ENCODE measurements around the gene PVALB. TPM values are rescaled to one million over a fixed set of nuclear protein-coding genes. Genes with fewer than 3 reads are reported as not detected.

Gene PVALB
- polyA plus RNA-seq, 3 donors = 0.65 TPM; not detected in 2

- Histone ChIP-seq H3K27me3 (ENCODE audit: control insufficient read depth in 2 of 2, insufficient read depth in 2 of 2, low read length in 2 of 2) (peaks cover 0 to 11% of the 10 kb centered on the region in 2 donors), H3K4me2 (replicated peaks; ENCODE audit: extremely low read depth, low read length, poor library complexity, severe bottlenecking) (no peak overlapping the region), H3K9me3 (replicated peaks in 1 of 2; ENCODE audit: control insufficient read depth in 1 of 2, insufficient read depth in 1 of 2, low read length in 2 of 2) (no peaks in the 10 kb centered on the region), H3K27ac (ENCODE audit: low read depth in 1 of 2, low read length in 2 of 2) (no peak overlapping the region), H3K36me3 (replicated peaks in 1 of 2; ENCODE audit: control insufficient read depth in 1 of 2, insufficient read depth in 2 of 2, low read length in 2 of 2) (no peaks in the 10 kb centered on the region), H3K4me1 (ENCODE audit: control insufficient read depth in 1 of 2, insufficient read depth in 2 of 2, low read length in 2 of 2) (no peaks in the 10 kb centered on the region), H3K4me3 (replicated peaks in 1 of 3; ENCODE audit: low read depth in 2 of 3, low read length in 3 of 3) (no peak overlapping the region), H2AFZ (ENCODE audit: insufficient read depth, low read depth, low read length, poor library complexity, severe bottlenecking) (no peak overlapping the region), H3K9ac (ENCODE audit: insufficient read depth, low read length, poor library complexity, severe bottlenecking) (no peak overlapping the region), H4K20me1 (ENCODE audit: insufficient read depth, low read length) (no peaks in the 10 kb centered on the region), H3K79me2 (ENCODE audit: insufficient read depth, low read length) (no peaks in the 10 kb centered on the region)
- no peak for DNase-seq
- Mint-ChIP-seq H3K9me3 (peaks cover 0 to 3% (median 0%) of the 10 kb centered on the region in 7 donors), H3K4me3 (no peak overlapping the region), H3K27ac (no peak overlapping the region), H3K4me1 (peaks cover 3% of the 10 kb centered on the region), H3K27me3 (ENCODE audit: low read depth in 3 of 3) (peaks cover 10 to 30% (median 30%) of the 10 kb centered on the region in 3 donors), H3K36me3 (no peaks in the 10 kb centered on the region)
- intact Hi-C loops (cut with micrococcal nuclease) = no loop called here
- 88% methylated on average over 15 of the region's 17 CpGs for WGBS (ENCODE audit: insufficient coverage)
- no peak for TF ChIP-seq CTCF (IDR thresholded peaks at IDR 0.05)
Measured at GRCh38 chr22:36787204-36787988, 29.4 kb downstream of the PVALB start.

GRCh38 chr22:36783743-36784142 lies 33.1 kb downstream of the PVALB start:
- intact Hi-C loops (cut with micrococcal nuclease) = loop anchor here (2.0 kb wide), 3 partner anchors 73 to 199 kb away; no protein-coding TSS in a partner anchor
- no peak overlapping the region for H3K27ac Mint-ChIP-seq

More at GRCh38 chr22:36783743-36784142, 33.1 kb downstream of the PVALB start:
- Histone ChIP-seq H3K4me3 (replicated peaks in 1 of 3; ENCODE audit: low read depth in 2 of 3, low read length in 3 of 3) (no peak overlapping the region), H3K27me3 (ENCODE audit: control insufficient read depth in 2 of 2, insufficient read depth in 2 of 2, low read length in 2 of 2) (peaks cover 0 to 6% of the 10 kb centered on the region in 2 donors), H3K27ac (ENCODE audit: low read depth in 1 of 2, low read length in 2 of 2) (no peak overlapping the region), H4K20me1 (ENCODE audit: insufficient read depth, low read length) (no peaks in the 10 kb centered on the region), H3K4me1 (ENCODE audit: control insufficient read depth in 1 of 2, insufficient read depth in 2 of 2, low read length in 2 of 2) (peaks cover 3 to 6% of the 10 kb centered on the region in 2 donors), H3K9me3 (replicated peaks in 1 of 2; ENCODE audit: control insufficient read depth in 1 of 2, insufficient read depth in 1 of 2, low read length in 2 of 2) (no peaks in the 10 kb centered on the region), H2AFZ (ENCODE audit: insufficient read depth, low read depth, low read length, poor library complexity, severe bottlenecking) (no peak overlapping the region), H3K79me2 (ENCODE audit: insufficient read depth, low read length) (no peaks in the 10 kb centered on the region), H3K4me2 (replicated peaks; ENCODE audit: extremely low read depth, low read length, poor library complexity, severe bottlenecking) (no peak overlapping the region), H3K9ac (ENCODE audit: insufficient read depth, low read length, poor library complexity, severe bottlenecking) (no peak overlapping the region), H3K36me3 (replicated peaks in 1 of 2; ENCODE audit: control insufficient read depth in 1 of 2, insufficient read depth in 2 of 2, low read length in 2 of 2) (no peaks in the 10 kb centered on the region)
- H3K4me3 Mint-ChIP-seq = peak overlapping the region in 1 of 2 donors; percentile 58
- peaks cover 11 to 28% (median 27%) of the 10 kb centered on the region in 3 donors for H3K27me3 Mint-ChIP-seq (ENCODE audit: low read depth in 3 of 3)
- H3K4me1 Mint-ChIP-seq = peaks cover 10% of the 10 kb centered on the region
- H3K36me3 Mint-ChIP-seq = no peaks in the 10 kb centered on the region
- no peak for DNase-seq
- H3K9me3 Mint-ChIP-seq = peaks cover 0 to 3% (median 0%) of the 10 kb centered on the region in 7 donors
- TF ChIP-seq CTCF (IDR thresholded peaks at IDR 0.05) = no peak
- WGBS (ENCODE audit: insufficient coverage) = 80% methylated on average over 1 of the region's 2 CpGs

All from CD14-positive monocyte (primary cell).